ENCODE results near the gene EXOC2.

EXOC2 gene

GRCh38 chr6:658244-658643 lies 34.7 kb downstream of the EXOC2 start:
- DNase-seq (ENCODE audit: extremely low spot score) = no peak
- ChIA-PET POLR2A (no interaction called here), CTCF (no interaction called here)
- TF ChIP-seq SP1 (IDR thresholded peaks at IDR 0.05) (no peak), TARDBP (IDR thresholded peaks at IDR 0.05) (no peak), CTBP1 (IDR thresholded peaks at IDR 0.05; ENCODE audit: borderline replicate concordance) (no peak), HDGF (IDR thresholded peaks at IDR 0.05; ENCODE audit: borderline replicate concordance) (no peak), L3MBTL2 (conservative IDR thresholded peaks at IDR 0.05) (no peak), ELF4 (IDR thresholded peaks at IDR 0.05) (no peak), FOXM1 (IDR thresholded peaks at IDR 0.05; ENCODE audit: borderline replicate concordance) (no peak), LEF1 (IDR thresholded peaks at IDR 0.05; ENCODE audit: borderline replicate concordance) (no peak), FOXK2 (IDR thresholded peaks at IDR 0.05) (no peak)

- no peak for DNase-seq (ENCODE audit: extremely low spot score)
- ChIA-PET CTCF (no interaction called here), POLR2A (no interaction called here)
- TF ChIP-seq FOXA1 (IDR thresholded peaks at IDR 0.05) (no peak), LEF1 (IDR thresholded peaks at IDR 0.05; ENCODE audit: borderline replicate concordance) (no peak), PKNOX1 (IDR thresholded peaks at IDR 0.05) (no peak), FOXK2 (IDR thresholded peaks at IDR 0.05) (no peak), CTBP1 (IDR thresholded peaks at IDR 0.05; ENCODE audit: borderline replicate concordance) (no peak), HDGF (IDR thresholded peaks at IDR 0.05; ENCODE audit: borderline replicate concordance) (no peak), ELF4 (IDR thresholded peaks at IDR 0.05) (no peak), TARDBP (IDR thresholded peaks at IDR 0.05) (no peak), SP1 (IDR thresholded peaks at IDR 0.05) (no peak), ARNT (IDR thresholded peaks at IDR 0.05) (no peak), FOXM1 (IDR thresholded peaks at IDR 0.05; ENCODE audit: borderline replicate concordance) (no peak), ZNF384 (IDR thresholded peaks at IDR 0.05) (no peak), NFRKB (IDR thresholded peaks at IDR 0.05) (no peak), SUZ12 (IDR thresholded peaks at IDR 0.05) (no peak), L3MBTL2 (conservative IDR thresholded peaks at IDR 0.05) (no peak), BHLHE40 (IDR thresholded peaks at IDR 0.05; ENCODE audit: borderline replicate concordance) (no peak)
Measured at GRCh38 chr6:657743-658142, 35.2 kb downstream of the EXOC2 start.

GRCh38 chr6:656460-657252 lies 36.3 kb downstream of the EXOC2 start, which contains the start of gene HUS1B:
TSS of gene HUS1B (minus strand) at chr6:657100. CDS start at chr6:656944, 156 bp downstream.
- CTCF ChIA-PET = no interaction called here
- POLR2A ChIA-PET = no interaction called here
- DNase-seq (ENCODE audit: extremely low spot score) = no peak
- TF ChIP-seq FOXA1 (IDR thresholded peaks at IDR 0.05) = no peak
- no peak for TF ChIP-seq PKNOX1 (IDR thresholded peaks at IDR 0.05)
- no peak for TF ChIP-seq L3MBTL2 (conservative IDR thresholded peaks at IDR 0.05)
- no peak for TF ChIP-seq SP1 (IDR thresholded peaks at IDR 0.05)
- no peak for TF ChIP-seq CTBP1 (IDR thresholded peaks at IDR 0.05; ENCODE audit: borderline replicate concordance)
- TF ChIP-seq LEF1 (IDR thresholded peaks at IDR 0.05; ENCODE audit: borderline replicate concordance) = no peak
- TF ChIP-seq SUZ12 (IDR thresholded peaks at IDR 0.05) = no peak
- no peak for TF ChIP-seq FOXK2 (IDR thresholded peaks at IDR 0.05)
- no peak for TF ChIP-seq TARDBP (IDR thresholded peaks at IDR 0.05)
- no peak for TF ChIP-seq ZNF384 (IDR thresholded peaks at IDR 0.05)
- TF ChIP-seq NFRKB (IDR thresholded peaks at IDR 0.05) = no peak
- no peak for TF ChIP-seq ARNT (IDR thresholded peaks at IDR 0.05)
- TF ChIP-seq HDGF (IDR thresholded peaks at IDR 0.05; ENCODE audit: borderline replicate concordance) = no peak

GRCh38 chr6:654136-654535 lies 38.8 kb downstream of the EXOC2 start:
- ChIA-PET CTCF (no interaction called here), POLR2A (no interaction called here)
- DNase-seq (ENCODE audit: extremely low spot score) = no peak
- TF ChIP-seq BHLHE40 (IDR thresholded peaks at IDR 0.05; ENCODE audit: borderline replicate concordance) (no peak), FOXM1 (IDR thresholded peaks at IDR 0.05; ENCODE audit: borderline replicate concordance) (no peak)

- CTCF ChIA-PET = no interaction called here
- DNase-seq (ENCODE audit: extremely low spot score) = no peak
- TF ChIP-seq ZNF384 (IDR thresholded peaks at IDR 0.05) (no peak), LEF1 (IDR thresholded peaks at IDR 0.05; ENCODE audit: borderline replicate concordance) (no peak), ELF4 (IDR thresholded peaks at IDR 0.05) (no peak), FOXM1 (IDR thresholded peaks at IDR 0.05; ENCODE audit: borderline replicate concordance) (no peak), FOXA1 (IDR thresholded peaks at IDR 0.05) (no peak), L3MBTL2 (conservative IDR thresholded peaks at IDR 0.05) (no peak; the same call in 1 of the 2 replicates), SP1 (IDR thresholded peaks at IDR 0.05) (no peak), PKNOX1 (IDR thresholded peaks at IDR 0.05) (no peak), TARDBP (IDR thresholded peaks at IDR 0.05) (no peak), ARNT (IDR thresholded peaks at IDR 0.05) (no peak), BHLHE40 (IDR thresholded peaks at IDR 0.05; ENCODE audit: borderline replicate concordance) (no peak), NFRKB (IDR thresholded peaks at IDR 0.05) (no peak), CTBP1 (IDR thresholded peaks at IDR 0.05; ENCODE audit: borderline replicate concordance) (no peak)
- POLR2A ChIA-PET = no interaction called here
Measured at GRCh38 chr6:652865-653264, 40.1 kb downstream of the EXOC2 start.

GRCh38 chr6:650098-650497 lies 42.8 kb downstream of the EXOC2 start:
- POLR2A ChIA-PET = interaction anchor here (1.3 kb wide), 1 partner anchor 12 kb away, joined by 4 read pairs; no protein-coding TSS in a partner anchor
- no peak for TF ChIP-seq NFRKB (IDR thresholded peaks at IDR 0.05)
- TF ChIP-seq ARNT (IDR thresholded peaks at IDR 0.05) = no peak
- DNase-seq (ENCODE audit: extremely low spot score) = no peak
- CTCF ChIA-PET = interaction anchor here (1.1 kb wide), 1 partner anchor 139 kb away, joined by 3 read pairs; no protein-coding TSS in a partner anchor
